ENCODE data around the gene TTC21A.
"Not testable (repeated sequence)": the region's sequence is repeated elsewhere in the genome, so short reads cannot be mapped to it uniquely, and the experiment has no call there.

The TTC21A gene

GRCh38 chr3:39170461-39170860 is 63.0 kb downstream of the TTC21A start:
- Histone ChIP-seq H3K9ac (ENCODE audit: low read length) (no peak overlapping the region), H2AFZ (ENCODE audit: low read depth, low read length, severe bottlenecking) (no peak overlapping the region), H3K36me3 (ENCODE audit: low read length) (no peaks in the 10 kb centered on the region), H4K20me1 (ENCODE audit: low read depth, low read length) (no peaks in the 10 kb centered on the region), H3K4me2 (ENCODE audit: low read depth, low read length, poor library complexity, severe bottlenecking) (no peak overlapping the region), H3K4me3 (ENCODE audit: insufficient read depth, low read length, poor library complexity, severe bottlenecking) (no peak overlapping the region), H3F3A (ENCODE audit: insufficient read depth) (no peaks in the 10 kb centered on the region), H3K79me2 (ENCODE audit: insufficient read depth, low read length) (no peaks in the 10 kb centered on the region), H3K9me2 (replicated peaks; ENCODE audit: insufficient read depth, low read length) (no peaks in the 10 kb centered on the region), H3K9me3 (ENCODE audit: insufficient read depth, low read length) (no peaks in the 10 kb centered on the region), H3K27ac (ENCODE audit: low read depth, low read length) (no peak overlapping the region), H3K27me3 (ENCODE audit: low read length) (no peaks in the 10 kb centered on the region)
- no peak for TF ChIP-seq EZH2phosphoT487 (conservative IDR thresholded peaks at IDR 0.05; ENCODE audit: low read length)
- no peak for TF ChIP-seq CTCF (IDR thresholded peaks at IDR 0.05; ENCODE audit: insufficient read depth, low read length, poor library complexity, severe bottlenecking)

- H3K9ac ChIP-seq (ENCODE audit: low read length); H4K20me1 ChIP-seq (ENCODE audit: low read depth, low read length); H3K9me2 ChIP-seq (replicated peaks; ENCODE audit: insufficient read depth, low read length); H3K27ac ChIP-seq (ENCODE audit: low read depth, low read length); H3K36me3 ChIP-seq (ENCODE audit: low read length); H3K4me2 ChIP-seq (ENCODE audit: low read depth, low read length, poor library complexity, severe bottlenecking); H3K9me3 ChIP-seq (ENCODE audit: insufficient read depth, low read length); H3K4me3 ChIP-seq (ENCODE audit: insufficient read depth, low read length, poor library complexity, severe bottlenecking); H3K79me2 ChIP-seq (ENCODE audit: insufficient read depth, low read length); H2AFZ ChIP-seq (ENCODE audit: low read depth, low read length, severe bottlenecking); H3F3A ChIP-seq (ENCODE audit: insufficient read depth); H3K27me3 ChIP-seq (ENCODE audit: low read length): not testable (repeated sequence)
Observed at GRCh38 chr3:39170877-39171276, 63.4 kb downstream of the TTC21A start.

- no peak overlapping the region for H3K4me3 ChIP-seq (ENCODE audit: insufficient read depth, low read length, poor library complexity, severe bottlenecking)
- H3K79me2 ChIP-seq (ENCODE audit: insufficient read depth, low read length), result no peaks in the 10 kb centered on the region
- no peak overlapping the region for H3K9ac ChIP-seq (ENCODE audit: low read length)
- H3K9me2 ChIP-seq (replicated peaks; ENCODE audit: insufficient read depth, low read length), result no peaks in the 10 kb centered on the region
- no peaks in the 10 kb centered on the region for H4K20me1 ChIP-seq (ENCODE audit: low read depth, low read length)
- H3K36me3 ChIP-seq (ENCODE audit: low read length), result no peaks in the 10 kb centered on the region
- no peak overlapping the region for H3K4me2 ChIP-seq (ENCODE audit: low read depth, low read length, poor library complexity, severe bottlenecking)
- no peak overlapping the region for H3K27ac ChIP-seq (ENCODE audit: low read depth, low read length)
- TF ChIP-seq CTCF (IDR thresholded peaks at IDR 0.05; ENCODE audit: insufficient read depth, low read length, poor library complexity, severe bottlenecking) (no peak), EZH2phosphoT487 (conservative IDR thresholded peaks at IDR 0.05; ENCODE audit: low read length) (no peak)
- no peak overlapping the region for H2AFZ ChIP-seq (ENCODE audit: low read depth, low read length, severe bottlenecking)
- no peaks in the 10 kb centered on the region for H3K9me3 ChIP-seq (ENCODE audit: insufficient read depth, low read length)
- no peaks in the 10 kb centered on the region for H3K27me3 ChIP-seq (ENCODE audit: low read length)
- no peaks in the 10 kb centered on the region for H3F3A ChIP-seq (ENCODE audit: insufficient read depth)
Observed at GRCh38 chr3:39171860-39172259, 64.4 kb downstream of the TTC21A start.

- Histone ChIP-seq H3K9ac (ENCODE audit: low read length) (no peak overlapping the region), H3K79me2 (ENCODE audit: insufficient read depth, low read length) (no peaks in the 10 kb centered on the region), H2AFZ (ENCODE audit: low read depth, low read length, severe bottlenecking) (no peak overlapping the region), H3K36me3 (ENCODE audit: low read length) (no peaks in the 10 kb centered on the region), H3K4me2 (ENCODE audit: low read depth, low read length, poor library complexity, severe bottlenecking) (no peak overlapping the region), H3K4me3 (ENCODE audit: insufficient read depth, low read length, poor library complexity, severe bottlenecking) (no peak overlapping the region), H3K27ac (ENCODE audit: low read depth, low read length) (no peak overlapping the region), H3K9me2 (replicated peaks; ENCODE audit: insufficient read depth, low read length) (no peaks in the 10 kb centered on the region), H3F3A (ENCODE audit: insufficient read depth) (no peaks in the 10 kb centered on the region; the same call in 1 of the 2 replicates), H3K9me3 (ENCODE audit: insufficient read depth, low read length) (no peaks in the 10 kb centered on the region), H4K20me1 (ENCODE audit: low read depth, low read length) (no peaks in the 10 kb centered on the region), H3K27me3 (ENCODE audit: low read length) (no peaks in the 10 kb centered on the region)
- TF ChIP-seq EZH2phosphoT487 (conservative IDR thresholded peaks at IDR 0.05; ENCODE audit: low read length), result no peak
- no peak for TF ChIP-seq CTCF (IDR thresholded peaks at IDR 0.05; ENCODE audit: insufficient read depth, low read length, poor library complexity, severe bottlenecking)
Observed at GRCh38 chr3:39173318-39174125, 66.0 kb downstream of the TTC21A start.
